Panc1 (cell line): ENCODE results near the gene ZBTB9. TPM values are rescaled to one million over a fixed set of nuclear protein-coding genes. Genes with fewer than 3 reads are reported as not detected.

Experiments
- ATAC-seq: fragments of 200-7000 bp; cut with Tn5 transposase; 2 replicates; pipeline ENCODE4 v1.9.1; 2020; ENCODE audit warnings: mild to moderate bottlenecking, moderate library complexity
- BruUV-seq: library from RNA; stranded (reverse); fragments of 400-500 nt; replicated peaks from 2 replicates; lab custom pipeline; 2021; lab: Mats Ljungman, UMichigan
- CTCF ChIA-PET: fragments of 300-600 bp; sonication (Branson Sonifier 250); formaldehyde crosslinking; loops from one replicate; lab custom pipeline; 2022; ENCODE audit warnings: antibody characterized with exemption; lab: Charles Lee
- POLR2A ChIA-PET: fragments of 300-600 bp; sonication (Branson Sonifier 250); formaldehyde crosslinking; loops from one replicate; lab custom pipeline; 2022; ENCODE audit warnings: antibody characterized with exemption; lab: Charles Lee
- DNase-seq: peaks from one replicate; pipeline ENCODE4 v3.0.0-alpha.2; 2010; ENCODE audit warnings: low read depth, low spot score
- H3K27ac ChIP-seq: 2 replicates; pipeline ENCODE4 v1.5.1; 2011; ENCODE audit warnings: mild to moderate bottlenecking, low read length, inconsistent platforms
- H3K27me3 ChIP-seq: fragments of 200-500 bp; sonication (Bioruptor generic); 2 replicates; pipeline ENCODE4 v1.6.0; 2014; ENCODE audit warnings: low read length, inconsistent platforms; ENCODE audit not compliant: control insufficient read depth, insufficient read depth
- H3K36me3 ChIP-seq: fragments of 200-500 bp; sonication (Bioruptor generic); 2 replicates; pipeline ENCODE4 v1.5.1; 2014; ENCODE audit warnings: inconsistent platforms, mild to moderate bottlenecking, low read length, moderate library complexity; ENCODE audit not compliant: control insufficient read depth, insufficient read depth
- H3K4me1 ChIP-seq: 2 replicates; pipeline ENCODE4 v1.5.1; 2011; ENCODE audit warnings: inconsistent platforms, mild to moderate bottlenecking, low read length, moderate library complexity; ENCODE audit not compliant: control insufficient read depth, insufficient read depth
- H3K4me3 ChIP-seq, 2 experiments: 2 replicates each; pipeline ENCODE4 v1.5.1; 2011 to 2012; ENCODE audit warnings: low read depth in 2 of 2, low read length in 2 of 2, mild to moderate bottlenecking in 2 of 2, inconsistent platforms in 1 of 2, moderate library complexity in 1 of 2
- H3K9me3 ChIP-seq: fragments of 200-500 bp; sonication (Bioruptor generic); 2 replicates; pipeline ENCODE4 v1.5.1; 2014; ENCODE audit warnings: low read depth, mild to moderate bottlenecking, inconsistent platforms, low read length, moderate library complexity; ENCODE audit not compliant: control insufficient read depth, insufficient read depth
- CTCF ChIP-seq: fragments of 450-650 bp; IDR thresholded peaks from 2 replicates; pipeline ENCODE4 v1.5.1; 2017; ENCODE audit warnings: mild to moderate bottlenecking
- POLR2AphosphoS5 ChIP-seq: IDR thresholded peaks from 2 replicates; pipeline ENCODE4 v1.6.1; 2012; ENCODE audit warnings: mild to moderate bottlenecking, low read depth, low read length, moderate library complexity
- REST ChIP-seq, 2 experiments: IDR thresholded peaks; 2 replicates each; pipeline ENCODE4 v1.6.1; 2011 to 2012; ENCODE audit warnings: low read depth in 2 of 2, control low read depth in 1 of 2, low read length in 1 of 2, mild to moderate bottlenecking in 1 of 2, moderate library complexity in 1 of 2; ENCODE audit not compliant: insufficient read depth in 1 of 2
- SIN3A ChIP-seq: IDR thresholded peaks from 2 replicates; pipeline ENCODE4 v1.6.1; 2012; ENCODE audit warnings: low read depth, mild to moderate bottlenecking, low read length, moderate library complexity, borderline replicate concordance; ENCODE audit not compliant: insufficient read depth
- TCF7L2 ChIP-seq: IDR thresholded peaks from 2 replicates; pipeline ENCODE4 v1.6.1; 2011; ENCODE audit warnings: mild to moderate bottlenecking, low read depth, low read length, inconsistent platforms
- in situ Hi-C: cut with HindIII; loops from 2 replicates; pipeline ENCODE4 v1.10.0; 2016; ENCODE audit warnings: low sequenced_read_pairs, low pct_unique_long_range_greater_than_20kb
- intact Hi-C: fragments of 100-400 bp; cut with micrococcal nuclease; formaldehyde crosslinking; loops from one replicate; pipeline ENCODE4 v1.10.0; 2022; ENCODE audit not compliant: unreplicated experiment
- total RNA-seq: library from RNA; stranded (reverse); gene quantifications from one replicate; pipeline ENCODE4 v1.2.1, GENCODE V29; 2021; ENCODE audit not compliant: unreplicated experiment

The ZBTB9 gene
- total RNA-seq, 1 experiment from 2014 or later, result 17.6 TPM

GRCh38 chr6:33437666-33438065 is 16.7 kb upstream of the ZBTB9 start:
- Histone ChIP-seq H3K36me3 (peaks cover 5% of the 10 kb centered on the region; the same call in 1 of the 2 replicates), H3K27me3 (no peaks in the 10 kb centered on the region), H3K9me3 (no peaks in the 10 kb centered on the region), H3K4me3 (no peak overlapping the region), H3K4me1 (no peaks in the 10 kb centered on the region), H3K27ac (no peak overlapping the region)
- DNase-seq (no peak), ATAC-seq (no peak)
- CTCF ChIA-PET, result no interaction called here
- POLR2A ChIA-PET, result no interaction called here
- in situ Hi-C loops (no loop called here), intact Hi-C loops (no loop called here)
- TF ChIP-seq SIN3A (no peak), TCF7L2 (no peak), CTCF (no peak), POLR2AphosphoS5 (no peak), REST (IDR thresholded peaks at IDR 0.05; ENCODE audit: insufficient read depth in 1 of 2, low read depth in 2 of 2, low read length in 1 of 2) (no peak)
- no TSS peak for BruUV-seq

GRCh38 chr6:33438978-33439594 is 15.3 kb upstream of the ZBTB9 start:
- CTCF ChIA-PET, result interaction anchor here (0.6 kb wide), 2 partner anchors 8 to 13 kb away, joined by 3 read pairs; no protein-coding TSS in a partner anchor
- POLR2A ChIA-PET, result interaction anchor here (0.6 kb wide), 1 partner anchor 95 kb away, joined by 3 read pairs; no protein-coding TSS in a partner anchor
- intact Hi-C loops, result no loop called here

More at GRCh38 chr6:33438978-33439594, 15.3 kb upstream of the ZBTB9 start:
- in situ Hi-C loops, result no loop called here
- Histone ChIP-seq H3K27me3 (no peaks in the 10 kb centered on the region), H3K36me3 (peaks cover 5% of the 10 kb centered on the region; the same call in 1 of the 2 replicates), H3K27ac (no peak overlapping the region), H3K4me3 (no peak overlapping the region), H3K9me3 (no peaks in the 10 kb centered on the region), H3K4me1 (no peaks in the 10 kb centered on the region)
- TSS peak; percentile 55 for BruUV-seq
- ATAC-seq (no peak), DNase-seq (no peak)
- TF ChIP-seq POLR2AphosphoS5 (no peak), REST (IDR thresholded peaks at IDR 0.05; ENCODE audit: insufficient read depth in 1 of 2, low read depth in 2 of 2, low read length in 1 of 2) (no peak), TCF7L2 (no peak), CTCF (no peak), SIN3A (no peak)
